CD14-positive monocyte (primary cell): ENCODE results near the gene GRIN3B. TPM values are rescaled to one million over a fixed set of nuclear protein-coding genes. Genes with fewer than 3 reads are reported as not detected.
"Not testable (repeated sequence)": the region's sequence is repeated elsewhere in the genome, so short reads cannot be mapped to it uniquely, and the experiment has no call there.

Source experiments
- DNase-seq, 3 donors: peaks; one replicate each; pipeline ENCODE4 v3.0.0-alpha.2; 2011 to 2022
- H2AFZ ChIP-seq: 2 replicates; pipeline ENCODE4 v1.6.0; 2012; ENCODE audit warnings: mild to moderate bottlenecking, low read depth, low read length, inconsistent platforms; ENCODE audit not compliant: insufficient read depth, poor library complexity, severe bottlenecking
- H3K27ac ChIP-seq, 2 donors: 1 replicate in 1 of 2; 2 replicates in 1 of 2; pipeline ENCODE4 v1.5.1; 2012 to 2013; ENCODE audit warnings: low read length in 2 of 2, control low read depth in 1 of 2, inconsistent platforms in 1 of 2, low read depth in 1 of 2, mild to moderate bottlenecking in 1 of 2
- H3K27me3 ChIP-seq, 2 donors: one replicate each; pipeline versions ENCODE4 v1.6.0 to v1.6.1; 2011 to 2013; ENCODE audit warnings: low read length in 2 of 2; ENCODE audit not compliant: control insufficient read depth in 2 of 2, insufficient read depth in 2 of 2
- H3K36me3 ChIP-seq, 2 donors: replicated peaks in 1 of 2; 1 replicate in 1 of 2; 2 replicates in 1 of 2; pipeline versions ENCODE4 v1.5.1 to v1.6.1; 2012 to 2013; ENCODE audit warnings: low read length in 2 of 2, control low read depth in 1 of 2, inconsistent platforms in 1 of 2, mild to moderate bottlenecking in 1 of 2; ENCODE audit not compliant: insufficient read depth in 2 of 2, control insufficient read depth in 1 of 2
- H3K4me1 ChIP-seq, 2 donors: 1 replicate in 1 of 2; 2 replicates in 1 of 2; pipeline versions ENCODE4 v1.5.1 to v1.6.1; 2012 to 2013; ENCODE audit warnings: low read length in 2 of 2, control low read depth in 1 of 2, inconsistent platforms in 1 of 2, mild to moderate bottlenecking in 1 of 2, moderate library complexity in 1 of 2; ENCODE audit not compliant: insufficient read depth in 2 of 2, control insufficient read depth in 1 of 2
- H3K4me2 ChIP-seq: replicated peaks from 2 replicates; pipeline ENCODE3; 2012; ENCODE audit warnings: low read length, moderate library complexity, mild to moderate bottlenecking; ENCODE audit not compliant: poor library complexity, severe bottlenecking; ENCODE audit errors: extremely low read depth
- H3K4me3 ChIP-seq, 3 experiments: fragments of 200-600 bp in 1 of 3; sonication (generic) in 1 of 3; replicated peaks in 1 of 3; 1 replicate in 2 of 3; 2 replicates in 1 of 3; pipeline ENCODE4 v1.5.1; 2011 to 2013; ENCODE audit warnings: low read length in 3 of 3, mild to moderate bottlenecking in 3 of 3, control low read depth in 2 of 3, low read depth in 2 of 3, inconsistent platforms in 1 of 3, moderate library complexity in 1 of 3
- H3K79me2 ChIP-seq: 2 replicates; pipeline ENCODE4 v1.6.0; 2012; ENCODE audit warnings: mild to moderate bottlenecking, control low read depth, inconsistent platforms, low read length, moderate library complexity; ENCODE audit not compliant: insufficient read depth
- H3K9ac ChIP-seq: 2 replicates; pipeline ENCODE4 v1.6.0; 2017; ENCODE audit warnings: low read length, mild to moderate bottlenecking; ENCODE audit not compliant: insufficient read depth, poor library complexity, severe bottlenecking
- H3K9me3 ChIP-seq, 2 donors: replicated peaks in 1 of 2; 1 replicate in 1 of 2; 2 replicates in 1 of 2; pipeline versions ENCODE4 v1.5.1 to v1.6.1; 2012 to 2013; ENCODE audit warnings: low read length in 2 of 2, control low read depth in 1 of 2; ENCODE audit not compliant: control insufficient read depth in 1 of 2, insufficient read depth in 1 of 2
- H4K20me1 ChIP-seq: 2 replicates; pipeline ENCODE4 v1.6.0; 2012; ENCODE audit warnings: mild to moderate bottlenecking, low read length, control low read depth, moderate library complexity; ENCODE audit not compliant: insufficient read depth
- H3K27ac Mint-ChIP-seq, 7 donors: one replicate each; pipeline ENCODE4 v1.8.0; 2020; ENCODE audit warnings: mild to moderate bottlenecking in 7 of 7, mixed read lengths in 7 of 7, moderate library complexity in 6 of 7, inconsistent platforms in 2 of 7
- H3K27me3 Mint-ChIP-seq, 3 donors: one replicate each; pipeline ENCODE4 v1.8.0; 2021 to 2022; ENCODE audit warnings: low read depth in 3 of 3, mild to moderate bottlenecking in 3 of 3, mixed read lengths in 3 of 3, moderate library complexity in 3 of 3, inconsistent platforms in 1 of 3
- H3K36me3 Mint-ChIP-seq, 2 donors: one replicate each; pipeline ENCODE4 v1.8.0; 2020; ENCODE audit warnings: mixed read lengths in 2 of 2, inconsistent platforms in 1 of 2, mild to moderate bottlenecking in 1 of 2
- H3K4me1 Mint-ChIP-seq: one replicate; pipeline ENCODE4 v1.8.0; 2020; ENCODE audit warnings: mild to moderate bottlenecking, mixed read lengths
- H3K4me3 Mint-ChIP-seq, 2 donors: one replicate each; pipeline ENCODE4 v1.8.0; 2020; ENCODE audit warnings: mild to moderate bottlenecking in 2 of 2, mixed read lengths in 2 of 2, moderate library complexity in 1 of 2
- H3K9me3 Mint-ChIP-seq, 7 donors: one replicate each; pipeline ENCODE4 v1.8.0; 2020 to 2022; ENCODE audit warnings: mixed read lengths in 7 of 7, mild to moderate bottlenecking in 6 of 7, moderate library complexity in 6 of 7, inconsistent platforms in 2 of 7
- CTCF ChIP-seq: fragments of 200-600 bp; IDR thresholded peaks from one replicate; pipeline ENCODE4 v1.8.0; 2022; ENCODE audit warnings: antibody characterized with exemption, mild to moderate bottlenecking
- WGBS: methylation state at CpG from one replicate; pipeline ENCODE4 v1.1.5; 2013; ENCODE audit warnings: missing lambda C conversion rate; ENCODE audit not compliant: insufficient coverage; 5-methylcytosine and 5-hydroxymethylcytosine counted together
- intact Hi-C, 2 donors: fragments of 100-400 bp; cut with micrococcal nuclease; formaldehyde crosslinking; loops; one replicate each; pipeline versions ENCODE4 v1.15.0 to v1.15.1; 2023
- polyA plus RNA-seq, 3 donors: library from polyadenylated mRNA; depleted of rRNA in 1 of 3; unstranded in 2 of 3; stranded (reverse) in 1 of 3; fragments of 300-500 nt in 2 of 3; fragments of >200 nt in 1 of 3; fragmentation: Illumina TruSeq in 2 of 3; gene quantifications; 1 replicate in 2 of 3; 2 replicates in 1 of 3; pipeline ENCODE4 v1.2.3, GENCODE V29; 2012 to 2021

GRIN3B gene
- polyA plus RNA-seq, 3 donors: 0.13 to 0.27 TPM; not detected in 1

- H3K4me1 ChIP-seq: peaks cover 53 to 55% of the 10 kb centered on the region in 2 donors
- H3K27ac ChIP-seq: peak within 1 kb of the TSS; percentile 84 to 99
- peak within 1 kb of the TSS; percentile 51 for H2AFZ ChIP-seq
- no peaks in the 10 kb centered on the region for H3K9me3 Mint-ChIP-seq
- H3K9ac ChIP-seq: peak within 1 kb of the TSS; percentile 91
- no peaks in the 10 kb centered on the region for H3K27me3 ChIP-seq
- intact Hi-C loops: loop anchor here in 1 of 2 donors (2.0 to 10.0 kb wide), 3 partner anchors 20 to 84 kb away; partner anchors contain the start of genes ABCA7, ARHGAP45 and GPX4
- H3K36me3 Mint-ChIP-seq: peaks cover 2 to 16% of the 10 kb centered on the region in 2 donors
- H3K79me2 ChIP-seq: peaks cover 50% of the 10 kb centered on the region
- H3K27me3 Mint-ChIP-seq: no peaks in the 10 kb centered on the region
- H3K4me3 ChIP-seq: peak within 1 kb of the TSS; percentile 45 to 96 (median 96)
- H3K4me3 Mint-ChIP-seq: peak within 1 kb of the TSS; percentile 88 to 94
- H3K9me3 ChIP-seq: no peaks in the 10 kb centered on the region
- H3K27ac Mint-ChIP-seq: peak within 1 kb of the TSS; percentile 95 to 99 (median 98)
- peak; percentile 95 to 98 (median 97) for DNase-seq
- H3K36me3 ChIP-seq: peaks cover 0 to 8% of the 10 kb centered on the region in 2 donors
- peak within 1 kb of the TSS; percentile 97 for H3K4me2 ChIP-seq
- TF ChIP-seq CTCF: no peak
- peaks cover 46% of the 10 kb centered on the region for H3K4me1 Mint-ChIP-seq
- WGBS: under 1% methylated on average over 48 of the region's 68 CpGs
- H4K20me1 ChIP-seq: peaks cover 48% of the 10 kb centered on the region
Measured at GRCh38 chr19:1020868-1021425, 20.7 kb downstream of the GRIN3B start, which contains the start of gene TMEM259. Gene TMEM259, minus strand, starts transcription at chr19:1021123. Its CDS starts 127 bp downstream, at chr19:1020996.

- H3K27me3 Mint-ChIP-seq: not testable (repeated sequence)
Measured at GRCh38 chr19:1023883-1024188, 23.6 kb downstream of the GRIN3B start.

GRCh38 chr19:1025080-1025479, 24.9 kb downstream of the GRIN3B start:
- peaks cover 24% of the 10 kb centered on the region for H3K4me1 Mint-ChIP-seq
- peaks cover 39% of the 10 kb centered on the region for H4K20me1 ChIP-seq
- H3K9me3 Mint-ChIP-seq, H3K4me3 Mint-ChIP-seq, H3K9ac ChIP-seq, H3K27me3 Mint-ChIP-seq, H3K4me2 ChIP-seq, H3K27ac ChIP-seq, H3K36me3 Mint-ChIP-seq, DNase-seq, H3K36me3 ChIP-seq, H3K27ac Mint-ChIP-seq, H3K27me3 ChIP-seq, H3K9me3 ChIP-seq, H2AFZ ChIP-seq, H3K4me3 ChIP-seq: not testable (repeated sequence)
- H3K4me1 ChIP-seq: peaks cover 37 to 50% of the 10 kb centered on the region in 2 donors
- WGBS: 60% methylated on average over 1 of the region's 6 CpGs
- intact Hi-C loops: loop anchor here (2.0 to 10.0 kb wide), 2 partner anchors 14 to 80 kb away; partner anchors contain the start of gene GPX4 (in 1 of the 2)
- H3K79me2 ChIP-seq: peaks cover 50% of the 10 kb centered on the region

More at GRCh38 chr19:1023883-1024188, 23.6 kb downstream of the GRIN3B start:
- not testable (repeated sequence) for H3K4me3 Mint-ChIP-seq, DNase-seq, H3K9me3 Mint-ChIP-seq, H3K27ac ChIP-seq, H3K9ac ChIP-seq, H3K27me3 ChIP-seq, H3K36me3 Mint-ChIP-seq, H3K9me3 ChIP-seq, H3K4me2 ChIP-seq, H2AFZ ChIP-seq, H3K36me3 ChIP-seq, H3K4me3 ChIP-seq
- Histone ChIP-seq H4K20me1 (peaks cover 39% of the 10 kb centered on the region), H3K79me2 (peaks cover 50% of the 10 kb centered on the region), H3K4me1 (peaks cover 44 to 50% of the 10 kb centered on the region in 2 donors)
- Mint-ChIP-seq H3K27ac (peak overlapping the region in 1 of 7 donors; percentile 25), H3K4me1 (peaks cover 30% of the 10 kb centered on the region)
- intact Hi-C loops: loop anchor here (2.0 to 10.0 kb wide), 3 partner anchors 15 to 81 kb away; partner anchors contain the start of genes ARHGAP45 (in 1 of the 2) and GPX4 (in 1 of the 2)
- 96% methylated on average over 4 of the region's 5 CpGs for WGBS
